Cardiac fibroblast (primary cell): ENCODE data around the gene RABGGTA.

Experiments used
- DNase-seq, 2 donors: peaks; one replicate each; pipeline versions ENCODE4 v3.0.0 to v3.0.0-alpha.2; 2010; ENCODE audit warnings: low read depth in 2 of 2
- H3K4me3 ChIP-seq, 2 donors: replicated peaks in 1 of 2; 1 replicate in 1 of 2; 2 replicates in 1 of 2; pipeline ENCODE4 v1.5.1; 2011; ENCODE audit warnings: low read depth in 2 of 2, low read length in 2 of 2, mild to moderate bottlenecking in 2 of 2, moderate library complexity in 1 of 2
- TF ChIP-seq, protein P1 (sequence below): IDR thresholded peaks from one replicate; pipeline ENCODE4 v1.5.1; 2011; ENCODE audit warnings: low read depth, mild to moderate bottlenecking, low read length, inconsistent platforms

Gene RABGGTA

DNA sequence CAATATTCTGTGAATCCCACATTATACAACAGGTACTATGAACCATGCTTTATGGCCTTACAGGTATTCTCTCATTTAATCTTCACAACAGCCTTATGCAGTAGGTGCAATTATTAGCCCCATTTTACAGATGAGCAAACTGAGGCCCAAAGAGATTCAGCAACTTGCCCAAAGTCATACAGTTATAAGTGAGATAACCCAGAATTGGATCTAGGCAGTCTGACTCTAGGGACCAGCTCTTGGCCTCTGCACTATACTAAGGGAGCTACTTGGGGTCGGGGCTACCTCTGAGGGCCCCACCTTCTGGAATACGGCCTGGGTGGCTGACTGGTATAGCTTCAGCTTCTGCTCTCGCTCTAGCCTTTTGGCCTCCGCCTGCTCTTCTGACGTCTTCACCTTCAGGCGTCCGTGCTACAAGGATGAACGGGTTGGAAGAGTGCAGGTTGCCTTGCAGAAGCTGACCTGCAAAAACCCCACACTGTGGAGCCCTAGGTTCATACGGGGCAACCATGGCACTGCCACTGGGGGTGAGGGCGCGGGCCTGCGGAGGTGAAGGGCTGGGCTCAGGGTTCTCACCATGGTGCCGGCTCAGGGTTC lies 762 bp downstream of the RABGGTA start:
- no peak for DNase-seq
- TF ChIP-seq, protein P1, sequence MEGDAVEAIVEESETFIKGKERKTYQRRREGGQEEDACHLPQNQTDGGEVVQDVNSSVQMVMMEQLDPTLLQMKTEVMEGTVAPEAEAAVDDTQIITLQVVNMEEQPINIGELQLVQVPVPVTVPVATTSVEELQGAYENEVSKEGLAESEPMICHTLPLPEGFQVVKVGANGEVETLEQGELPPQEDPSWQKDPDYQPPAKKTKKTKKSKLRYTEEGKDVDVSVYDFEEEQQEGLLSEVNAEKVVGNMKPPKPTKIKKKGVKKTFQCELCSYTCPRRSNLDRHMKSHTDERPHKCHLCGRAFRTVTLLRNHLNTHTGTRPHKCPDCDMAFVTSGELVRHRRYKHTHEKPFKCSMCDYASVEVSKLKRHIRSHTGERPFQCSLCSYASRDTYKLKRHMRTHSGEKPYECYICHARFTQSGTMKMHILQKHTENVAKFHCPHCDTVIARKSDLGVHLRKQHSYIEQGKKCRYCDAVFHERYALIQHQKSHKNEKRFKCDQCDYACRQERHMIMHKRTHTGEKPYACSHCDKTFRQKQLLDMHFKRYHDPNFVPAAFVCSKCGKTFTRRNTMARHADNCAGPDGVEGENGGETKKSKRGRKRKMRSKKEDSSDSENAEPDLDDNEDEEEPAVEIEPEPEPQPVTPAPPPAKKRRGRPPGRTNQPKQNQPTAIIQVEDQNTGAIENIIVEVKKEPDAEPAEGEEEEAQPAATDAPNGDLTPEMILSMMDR = no peak
- H3K4me3 ChIP-seq = peak overlapping the region; percentile 95 to 96

DNA sequence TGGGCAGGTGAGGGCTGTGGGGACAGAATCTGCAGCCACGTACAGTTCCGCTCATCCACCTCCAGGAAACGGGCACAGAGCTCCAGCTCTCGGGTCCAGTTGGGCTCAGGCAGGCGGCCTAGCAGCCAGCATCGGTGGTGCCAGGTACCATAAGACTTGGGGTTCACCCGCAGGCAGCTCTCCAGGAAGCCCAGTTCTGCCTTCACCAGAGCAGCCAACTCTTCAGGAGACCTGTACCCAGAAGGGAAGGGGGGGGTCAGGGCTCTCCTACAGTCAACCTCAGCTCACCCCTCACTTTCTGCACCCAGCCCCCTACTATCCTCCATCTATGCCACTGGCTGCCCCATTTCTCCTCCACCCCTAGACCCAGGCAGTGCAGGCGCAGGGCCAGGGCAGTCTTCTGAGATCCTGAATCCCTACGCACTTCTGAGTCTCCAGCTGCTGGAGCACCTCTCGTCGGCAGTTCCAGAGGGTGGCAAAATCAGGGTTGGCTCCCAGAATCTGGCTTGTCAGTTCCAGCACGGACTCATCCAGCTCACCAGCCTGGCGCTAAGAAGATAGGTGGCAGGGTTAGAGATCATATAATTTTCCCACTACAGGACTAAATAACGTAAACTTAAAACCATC lies 1.4 kb downstream of the RABGGTA start:
- TF ChIP-seq, protein P1 = no peak
- no peak for DNase-seq
- H3K4me3 ChIP-seq = no peak overlapping the region

DNA sequence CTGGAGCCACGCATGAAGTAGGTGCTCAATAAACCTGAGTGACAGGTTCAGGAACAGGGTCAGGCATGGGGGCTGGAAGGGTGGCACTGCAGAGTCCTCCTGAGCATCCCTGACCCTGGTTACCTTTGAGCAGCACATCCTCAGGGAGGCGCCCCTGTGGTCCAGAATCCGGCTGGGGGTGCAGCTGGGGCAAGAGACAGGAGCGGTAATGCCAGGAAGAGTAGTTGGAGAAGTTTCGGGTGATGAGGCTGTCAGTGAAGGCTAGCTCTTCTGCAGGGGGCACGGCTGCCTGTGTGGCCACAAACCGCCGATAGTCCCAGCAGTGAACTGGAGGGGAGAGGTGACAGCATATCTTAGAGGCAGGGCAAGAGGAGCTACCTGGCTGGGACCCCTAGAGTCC lies 2.0 kb downstream of the RABGGTA start:
- TF ChIP-seq, protein P1 = no peak
- no peak overlapping the region for H3K4me3 ChIP-seq
- DNase-seq = no peak

DNA sequence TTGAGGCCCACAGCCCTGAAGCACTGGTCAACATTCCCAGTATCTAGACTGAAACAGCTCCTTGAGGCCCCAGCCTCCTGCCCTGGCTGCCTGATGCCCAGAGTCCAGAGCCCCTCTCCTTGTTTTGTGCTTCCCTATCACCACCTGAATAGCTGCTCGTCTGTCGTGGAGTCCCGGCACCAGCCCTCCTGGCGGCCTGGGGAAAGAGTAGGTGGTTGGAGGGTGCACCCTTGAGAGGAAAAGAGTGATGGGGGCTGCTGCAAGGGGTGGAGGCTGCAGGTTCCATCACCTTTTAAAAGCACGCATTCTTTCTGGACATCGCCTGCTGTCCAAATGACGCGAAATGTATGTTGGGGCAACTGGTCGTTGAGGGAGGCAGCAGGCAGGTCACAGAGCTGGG lies 3.2 kb downstream of the RABGGTA start:
- H3K4me3 ChIP-seq = no peak overlapping the region
- DNase-seq = no peak
- TF ChIP-seq, protein P1 = no peak

DNA sequence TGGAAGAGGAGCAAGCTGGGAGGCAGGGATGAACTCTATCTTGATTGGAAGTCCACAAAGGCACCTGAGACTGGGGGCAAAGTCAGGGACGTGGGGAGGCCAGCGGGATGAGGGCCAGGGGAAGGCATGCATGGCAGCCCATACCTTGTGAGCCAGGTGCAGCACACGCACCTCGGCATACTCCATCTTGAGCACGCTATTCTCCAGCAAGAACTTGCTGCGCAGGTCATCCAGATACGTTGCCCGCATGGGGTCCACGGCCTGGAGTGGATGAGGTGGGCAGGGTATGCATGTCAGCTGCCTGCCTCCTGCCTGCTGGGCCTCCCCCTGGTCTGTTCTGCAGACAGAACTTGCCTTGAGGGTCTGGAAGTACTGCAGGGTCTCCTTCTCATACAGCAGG lies 3.9 kb downstream of the RABGGTA start:
- H3K4me3 ChIP-seq = no peak overlapping the region
- TF ChIP-seq, protein P1 = no peak
- no peak for DNase-seq

DNA sequence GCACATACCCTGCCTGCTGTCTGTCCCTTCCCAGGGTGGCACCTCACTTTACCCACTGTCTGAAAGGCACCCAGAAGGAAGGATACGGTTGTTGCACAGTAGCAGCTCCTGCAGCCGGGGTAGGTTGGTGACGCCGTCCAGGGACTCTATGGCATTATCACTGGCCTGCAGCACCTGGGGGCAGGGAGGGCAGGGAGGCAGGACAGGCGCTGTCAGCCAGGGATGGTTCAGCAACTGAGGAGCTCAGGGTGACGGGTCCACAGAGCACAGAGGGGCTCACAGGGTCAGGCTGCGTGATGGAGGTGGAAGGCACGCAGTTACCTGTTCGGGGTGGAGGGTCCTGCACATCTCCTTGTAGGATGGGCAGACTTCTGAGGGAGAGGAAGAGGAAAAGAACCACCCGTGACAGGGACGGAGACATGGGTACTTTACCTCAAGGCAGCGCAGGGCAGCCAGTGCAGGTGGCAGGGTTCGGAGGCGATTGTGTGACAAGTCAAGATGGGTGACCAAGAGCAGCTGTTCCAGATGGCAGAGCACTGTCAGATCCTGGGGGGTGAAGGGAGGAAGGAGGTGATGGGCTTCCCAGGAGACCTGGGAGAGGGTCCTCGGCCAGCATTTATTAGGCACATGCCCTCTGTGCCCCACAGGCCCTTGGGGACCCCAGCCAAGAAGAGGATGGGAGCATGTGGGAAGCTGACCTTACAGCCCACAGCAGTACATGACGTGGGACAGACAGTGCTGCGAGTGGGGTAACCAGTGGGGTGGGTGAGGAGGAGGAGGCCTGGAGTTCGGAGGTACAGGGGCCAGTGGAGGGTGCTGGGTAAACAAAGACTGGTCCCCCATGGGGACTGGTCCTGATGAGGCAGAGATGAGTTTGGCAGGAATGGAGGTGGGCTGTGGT lies 4.8 kb downstream of the RABGGTA start:
- TF ChIP-seq, protein P1 = no peak
- no peak for DNase-seq
- no peak overlapping the region for H3K4me3 ChIP-seq
